Spleen (tissue), 7 donors: ENCODE measurements around the gene CDH13.

ENCODE experiments used
- POLR2A ChIP-seq, 3 donors: fragments of 450-650 bp; IDR thresholded peaks; one replicate each; pipeline ENCODE4 v1.5.1; 2017; ENCODE audit warnings: antibody characterized with exemption in 3 of 3, mild to moderate bottlenecking in 1 of 3
- TF ChIP-seq, protein P1 (sequence below), 11 experiments: fragments of 200-600 bp in 7 of 11; fragments of 450-650 bp in 4 of 11; sonication (generic) in 4 of 11; IDR thresholded peaks in 8 of 11; conservative IDR thresholded peaks in 3 of 11; 1 replicate in 7 of 11; 2 replicates in 4 of 11; pipeline versions ENCODE4 v1.4.0 to v1.8.0; 2016 to 2021; ENCODE audit warnings: antibody characterized with exemption in 11 of 11, inconsistent platforms in 4 of 11, mild to moderate bottlenecking in 1 of 11
- donor health status: DM: no; HTN: no; CAD: no; lungs with moderate emphysema.
- donor health status: DM: no; HTN: no; CAD: no.
- donor health status: DM: no; HTN: no; CAD: no.

DNA sequence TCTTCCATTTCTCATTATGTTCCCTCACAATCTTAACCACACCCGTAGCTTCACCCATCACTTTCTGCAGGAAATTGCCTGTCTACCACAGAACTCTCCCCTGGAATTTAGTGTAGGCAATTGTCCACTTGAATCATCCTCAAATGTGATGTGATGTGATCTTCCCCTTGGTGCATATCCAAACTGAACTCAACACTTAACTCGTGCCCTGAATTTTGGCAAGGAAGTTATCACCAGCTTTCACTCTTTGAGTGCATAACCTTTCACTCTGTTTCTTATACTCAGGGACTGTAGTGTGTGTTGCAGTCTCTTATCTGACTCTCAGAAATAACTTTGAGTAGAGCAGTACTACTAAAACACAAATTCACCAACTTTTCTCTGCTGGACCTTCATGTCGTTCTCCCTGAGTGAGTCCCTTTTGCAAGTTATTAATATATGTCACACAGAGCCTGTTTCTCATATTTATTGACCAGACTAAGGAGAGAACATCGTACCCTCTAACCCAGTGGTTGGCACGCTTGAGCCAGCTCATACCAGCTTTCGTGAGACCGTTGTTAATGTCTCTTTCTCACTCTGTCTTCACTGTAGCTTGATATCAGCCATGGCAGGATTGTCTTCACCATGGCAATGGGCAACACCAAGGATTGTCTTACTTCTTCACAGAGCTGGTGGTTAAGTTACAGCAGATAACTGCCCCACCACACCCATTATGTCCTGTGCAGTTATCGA lies 622.1 kb downstream of the CDH13 start:
- TF ChIP-seq POLR2A (IDR thresholded peaks at IDR 0.05): no peak
- TF ChIP-seq, protein P1, sequence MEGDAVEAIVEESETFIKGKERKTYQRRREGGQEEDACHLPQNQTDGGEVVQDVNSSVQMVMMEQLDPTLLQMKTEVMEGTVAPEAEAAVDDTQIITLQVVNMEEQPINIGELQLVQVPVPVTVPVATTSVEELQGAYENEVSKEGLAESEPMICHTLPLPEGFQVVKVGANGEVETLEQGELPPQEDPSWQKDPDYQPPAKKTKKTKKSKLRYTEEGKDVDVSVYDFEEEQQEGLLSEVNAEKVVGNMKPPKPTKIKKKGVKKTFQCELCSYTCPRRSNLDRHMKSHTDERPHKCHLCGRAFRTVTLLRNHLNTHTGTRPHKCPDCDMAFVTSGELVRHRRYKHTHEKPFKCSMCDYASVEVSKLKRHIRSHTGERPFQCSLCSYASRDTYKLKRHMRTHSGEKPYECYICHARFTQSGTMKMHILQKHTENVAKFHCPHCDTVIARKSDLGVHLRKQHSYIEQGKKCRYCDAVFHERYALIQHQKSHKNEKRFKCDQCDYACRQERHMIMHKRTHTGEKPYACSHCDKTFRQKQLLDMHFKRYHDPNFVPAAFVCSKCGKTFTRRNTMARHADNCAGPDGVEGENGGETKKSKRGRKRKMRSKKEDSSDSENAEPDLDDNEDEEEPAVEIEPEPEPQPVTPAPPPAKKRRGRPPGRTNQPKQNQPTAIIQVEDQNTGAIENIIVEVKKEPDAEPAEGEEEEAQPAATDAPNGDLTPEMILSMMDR (IDR thresholded peaks at IDR 0.05 in 8 of 11, conservative IDR thresholded peaks at IDR 0.05 in 3 of 11): no peak
